ENCODE measurements around the gene USH1C.

Gene USH1C

GRCh38 chr11:17531071-17531600 lies 13.1 kb downstream of the USH1C start:
- no peak overlapping the region for H3K4me3 ChIP-seq (ENCODE audit: low read depth, low read length)
- CTCF ChIA-PET = interaction anchor here (0.6 to 8.8 kb wide), 3 partner anchors 14 to 177 kb away, joined by 4 to 192 read pairs (median 6); partner anchors contain the start of gene KCNJ11
- H3K36me3 ChIP-seq (ENCODE audit: control insufficient read depth in 2 of 2, insufficient read depth in 1 of 2, low read length in 2 of 2) = no peaks in the 10 kb centered on the region
- no peaks in the 10 kb centered on the region for H3K4me1 ChIP-seq (ENCODE audit: control insufficient read depth, insufficient read depth, low read length)
- POLR2A ChIA-PET = no interaction called here
- TF ChIP-seq ZNF223 (tag by site-specific recombination; IDR thresholded peaks at IDR 0.05) (no peak), TCF7L2 (IDR thresholded peaks at IDR 0.05; ENCODE audit: borderline replicate concordance, low read depth, low read length) (no peak), ZBTB7A (tag by site-specific recombination; IDR thresholded peaks at IDR 0.05; ENCODE audit: low read depth) (no peak), ZNF391 (tag by site-specific recombination; IDR thresholded peaks at IDR 0.05; ENCODE audit: borderline replicate concordance, low read depth) (no peak), KLF10 (tag by site-specific recombination; IDR thresholded peaks at IDR 0.05) (no peak), ZNF18 (tag by site-specific recombination; IDR thresholded peaks at IDR 0.05) (no peak), ZSCAN4 (tag by site-specific recombination; IDR thresholded peaks at IDR 0.05) (no peak), SCRT2 (tag by site-specific recombination; IDR thresholded peaks at IDR 0.05) (no peak), SP2 (tag by site-specific recombination; IDR thresholded peaks at IDR 0.05) (no peak)
- TF ChIP-seq, protein P1, sequence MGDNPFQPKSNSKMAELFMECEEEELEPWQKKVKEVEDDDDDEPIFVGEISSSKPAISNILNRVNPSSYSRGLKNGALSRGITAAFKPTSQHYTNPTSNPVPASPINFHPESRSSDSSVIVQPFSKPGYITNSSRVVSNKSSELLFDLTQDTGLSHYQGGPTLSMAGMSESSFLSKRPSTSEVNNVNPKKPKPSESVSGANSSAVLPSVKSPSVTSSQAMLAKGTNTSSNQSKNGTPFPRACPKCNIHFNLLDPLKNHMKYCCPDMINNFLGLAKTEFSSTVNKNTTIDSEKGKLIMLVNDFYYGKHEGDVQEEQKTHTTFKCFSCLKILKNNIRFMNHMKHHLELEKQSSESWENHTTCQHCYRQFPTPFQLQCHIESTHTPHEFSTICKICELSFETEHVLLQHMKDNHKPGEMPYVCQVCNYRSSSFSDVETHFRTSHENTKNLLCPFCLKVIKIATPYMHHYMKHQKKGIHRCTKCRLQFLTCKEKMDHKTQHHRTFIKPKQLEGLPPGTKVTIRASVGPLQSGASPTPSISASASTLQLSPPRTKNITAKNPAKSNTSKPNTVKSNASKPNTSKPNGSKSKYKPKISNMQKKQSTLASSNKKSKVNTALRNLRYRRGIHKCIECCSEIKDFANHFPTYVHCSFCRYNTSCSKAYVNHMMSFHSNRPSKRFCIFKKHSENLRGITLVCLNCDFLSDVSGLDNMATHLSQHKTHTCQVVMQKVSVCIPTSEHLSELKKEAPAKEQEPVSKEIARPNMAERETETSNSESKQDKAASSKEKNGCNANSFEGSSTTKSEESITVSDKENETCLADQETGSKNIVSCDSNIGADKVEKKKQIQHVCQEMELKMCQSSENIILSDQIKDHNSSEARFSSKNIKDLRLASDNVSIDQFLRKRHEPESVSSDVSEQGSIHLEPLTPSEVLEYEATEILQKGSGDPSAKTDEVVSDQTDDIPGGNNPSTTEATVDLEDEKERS (tag by site-specific recombination; IDR thresholded peaks at IDR 0.05) = no peak
- TF ChIP-seq, protein P2, sequence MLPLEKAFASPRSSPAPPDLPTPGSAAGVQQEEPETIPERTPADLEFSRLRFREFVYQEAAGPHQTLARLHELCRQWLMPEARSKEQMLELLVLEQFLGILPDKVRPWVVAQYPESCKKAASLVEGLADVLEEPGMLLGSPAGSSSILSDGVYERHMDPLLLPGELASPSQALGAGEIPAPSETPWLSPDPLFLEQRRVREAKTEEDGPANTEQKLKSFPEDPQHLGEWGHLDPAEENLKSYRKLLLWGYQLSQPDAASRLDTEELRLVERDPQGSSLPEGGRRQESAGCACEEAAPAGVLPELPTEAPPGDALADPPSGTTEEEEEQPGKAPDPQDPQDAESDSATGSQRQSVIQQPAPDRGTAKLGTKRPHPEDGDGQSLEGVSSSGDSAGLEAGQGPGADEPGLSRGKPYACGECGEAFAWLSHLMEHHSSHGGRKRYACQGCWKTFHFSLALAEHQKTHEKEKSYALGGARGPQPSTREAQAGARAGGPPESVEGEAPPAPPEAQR (tag by site-specific recombination; IDR thresholded peaks at IDR 0.05) = no peak
- H3K9me3 ChIP-seq (ENCODE audit: control insufficient read depth, insufficient read depth, low read depth, low read length) = no peaks in the 10 kb centered on the region
- H3K27ac ChIP-seq (ENCODE audit: extremely low read depth, low read depth, low read length) = no peak overlapping the region

GRCh38 chr11:17529844-17530185 lies 14.4 kb downstream of the USH1C start:
- ChIA-PET POLR2A (no interaction called here), CTCF (interaction anchor here (0.6 to 8.8 kb wide), 7 partner anchors 8 to 185 kb away, joined by 3 to 192 read pairs (median 8); partner anchors contain the start of gene KCNJ11)
- TF ChIP-seq KLF16 (tag by site-specific recombination; IDR thresholded peaks at IDR 0.05) = no peak
- H3K27ac ChIP-seq (ENCODE audit: extremely low read depth, low read depth, low read length) = no peak overlapping the region
- no peaks in the 10 kb centered on the region for H3K9me3 ChIP-seq (ENCODE audit: control insufficient read depth, insufficient read depth, low read depth, low read length)
- H3K4me3 ChIP-seq (ENCODE audit: low read depth, low read length) = no peak overlapping the region
- no peaks in the 10 kb centered on the region for H3K36me3 ChIP-seq (ENCODE audit: control insufficient read depth in 2 of 2, insufficient read depth in 1 of 2, low read length in 2 of 2)
- H3K4me1 ChIP-seq (ENCODE audit: control insufficient read depth, insufficient read depth, low read length) = no peaks in the 10 kb centered on the region
